Measurements from ENCODE around the gene TMEM140.

The TMEM140 gene

GRCh38 chr7:135147899-135148721 is at the start of gene TMEM140:
Gene TMEM140, plus strand, starts transcription at chr7:135148072. Its CDS starts 16,370 bp downstream, at chr7:135164442.
- DNase-seq, result peak in 16 of 58 donors; percentile 9 to 60 (median 32)

- no peak for DNase-seq
Observed at GRCh38 chr7:135098391-135098790, 49.5 kb upstream of the TMEM140 start.

GRCh38 chr7:135100856-135101255 is 47.0 kb upstream of the TMEM140 start:
- no peak for DNase-seq

- no peak for DNase-seq
Observed at GRCh38 chr7:135102372-135102771, 45.5 kb upstream of the TMEM140 start.

GRCh38 chr7:135109562-135109961 is 38.3 kb upstream of the TMEM140 start:
- no peak for DNase-seq

GRCh38 chr7:135109976-135110375 is 37.9 kb upstream of the TMEM140 start:
- no peak for DNase-seq

- DNase-seq, result no peak
Observed at GRCh38 chr7:135111379-135111778, 36.5 kb upstream of the TMEM140 start.

GRCh38 chr7:135114622-135115021 is 33.2 kb upstream of the TMEM140 start:
- no peak for DNase-seq

GRCh38 chr7:135117096-135117495 is 30.8 kb upstream of the TMEM140 start:
- DNase-seq, result no peak

- no peak for DNase-seq
Observed at GRCh38 chr7:135121868-135122267, 26.0 kb upstream of the TMEM140 start.

GRCh38 chr7:135124631-135125030 is 23.2 kb upstream of the TMEM140 start:
- peak in 1 of 58 donors; percentile 12 for DNase-seq

- no peak for DNase-seq
Observed at GRCh38 chr7:135128931-135129330, 18.9 kb upstream of the TMEM140 start.

- no peak for DNase-seq
Observed at GRCh38 chr7:135129579-135129978, 18.3 kb upstream of the TMEM140 start.

- DNase-seq, result no peak
Observed at GRCh38 chr7:135143885-135144668, 3.8 kb upstream of the TMEM140 start.

- peak in 1 of 58 donors; percentile 53 for DNase-seq
Observed at GRCh38 chr7:135147341-135147898, 452 bp upstream of the TMEM140 start.

- DNase-seq, result no peak
Observed at GRCh38 chr7:135150072-135150782, 2.4 kb downstream of the TMEM140 start.

- no peak for DNase-seq
Observed at GRCh38 chr7:135151132-135151531, 3.3 kb downstream of the TMEM140 start.

GRCh38 chr7:135151533-135151932 is 3.7 kb downstream of the TMEM140 start:
- no peak for DNase-seq

- no peak for DNase-seq
Observed at GRCh38 chr7:135152442-135152841, 4.6 kb downstream of the TMEM140 start.

- no peak for DNase-seq
Observed at GRCh38 chr7:135154734-135155133, 6.9 kb downstream of the TMEM140 start.

GRCh38 chr7:135156290-135156689 is 8.4 kb downstream of the TMEM140 start:
- no peak for DNase-seq
